Hepatocyte (in vitro differentiated cells): ENCODE measurements around the gene FGF13. TPM values are rescaled to one million over a fixed set of nuclear protein-coding genes. Genes with fewer than 3 reads are reported as not detected.

Source experiments
- DNase-seq: peaks from one replicate; pipeline ENCODE4 v3.0.0-alpha.2; 2016; ENCODE audit warnings: low spot score
- H2AFZ ChIP-seq: fragments of 200-600 bp; sonication (generic); 2 replicates; pipeline ENCODE4 v1.6.0; 2016; ENCODE audit warnings: antibody characterized with exemption, mild to moderate bottlenecking
- H3K27ac ChIP-seq: fragments of 200-600 bp; sonication (generic); 2 replicates; pipeline ENCODE4 v1.5.1; 2016; ENCODE audit warnings: mild to moderate bottlenecking
- H3K27me3 ChIP-seq: fragments of 200-600 bp; sonication (generic); 2 replicates; pipeline ENCODE4 v1.6.1; 2016
- H3K36me3 ChIP-seq: fragments of 200-600 bp; sonication (generic); replicated peaks from 2 replicates; pipeline ENCODE4 v1.5.1; 2016; ENCODE audit warnings: low read depth; ENCODE audit not compliant: insufficient read depth
- H3K4me1 ChIP-seq: fragments of 200-600 bp; sonication (generic); 2 replicates; pipeline ENCODE4 v1.5.1; 2016; ENCODE audit warnings: mild to moderate bottlenecking, moderate library complexity; ENCODE audit not compliant: insufficient read depth
- H3K4me2 ChIP-seq: fragments of 200-600 bp; sonication (generic); 2 replicates; pipeline ENCODE4 v1.6.0; 2016
- H3K4me3 ChIP-seq: fragments of 200-600 bp; sonication (generic); 2 replicates; pipeline ENCODE4 v1.5.1; 2016; ENCODE audit warnings: mild to moderate bottlenecking
- H3K79me2 ChIP-seq: fragments of 200-600 bp; sonication (generic); 2 replicates; pipeline ENCODE4 v1.6.0; 2017; ENCODE audit warnings: mild to moderate bottlenecking
- H3K9me2 ChIP-seq: fragments of 200-600 bp; sonication (generic); replicated peaks from 2 replicates; pipeline ENCODE4 v1.6.0; 2017; ENCODE audit warnings: mild to moderate bottlenecking; ENCODE audit not compliant: insufficient read depth
- H3K9me3 ChIP-seq: fragments of 200-600 bp; sonication (generic); 2 replicates; pipeline ENCODE4 v1.5.1; 2016; ENCODE audit warnings: low read depth, mild to moderate bottlenecking
- H4K20me1 ChIP-seq: fragments of 200-600 bp; sonication (generic); 2 replicates; pipeline ENCODE4 v1.6.0; 2016; ENCODE audit warnings: mild to moderate bottlenecking; ENCODE audit not compliant: insufficient read depth, poor library complexity, severe bottlenecking
- EZH2 ChIP-seq: fragments of 200-600 bp; sonication (generic); IDR thresholded peaks from 2 replicates; pipeline ENCODE4 v1.6.1; 2016; ENCODE audit warnings: antibody characterized with exemption, mild to moderate bottlenecking, borderline replicate concordance
- EZH2phosphoT487 ChIP-seq: fragments of 200-600 bp; sonication (generic); IDR thresholded peaks from one replicate; pipeline ENCODE4 v1.6.1; 2018; ENCODE audit warnings: antibody characterized with exemption, mild to moderate bottlenecking, low read depth, moderate library complexity; ENCODE audit not compliant: unreplicated experiment, severe bottlenecking
- WGBS: methylation state at CpG from one replicate; pipeline ENCODE4 v1.1.6; 2016; ENCODE audit warnings: low lambda C conversion rate; ENCODE audit errors: missing lambda C conversion rate; 5-methylcytosine and 5-hydroxymethylcytosine counted together
- polyA plus RNA-seq: library from polyadenylated mRNA; unstranded; fragments of >200 nt; fragmentation: Nextera tagmentation; extraction: Ambion mirVana; gene quantifications from 2 replicates; pipeline ENCODE4 v1.2.1, GENCODE V29; 2016
- total RNA-seq: library from RNA; depleted of rRNA; stranded (reverse); fragments of >200 nt; gene quantifications from 2 replicates; pipeline ENCODE4 v1.2.3, GENCODE V29; 2014
- TF ChIP-seq, protein P1 (sequence below): fragments of 200-600 bp; sonication (generic); IDR thresholded peaks from 2 replicates; pipeline ENCODE4 v1.5.1; 2016; ENCODE audit warnings: antibody characterized with exemption, mild to moderate bottlenecking; ENCODE audit not compliant: poor library complexity

The FGF13 gene
- total and polyA plus RNA-seq, 2 experiments from 2014 or later = 9.5 to 13.1 TPM

DNA sequence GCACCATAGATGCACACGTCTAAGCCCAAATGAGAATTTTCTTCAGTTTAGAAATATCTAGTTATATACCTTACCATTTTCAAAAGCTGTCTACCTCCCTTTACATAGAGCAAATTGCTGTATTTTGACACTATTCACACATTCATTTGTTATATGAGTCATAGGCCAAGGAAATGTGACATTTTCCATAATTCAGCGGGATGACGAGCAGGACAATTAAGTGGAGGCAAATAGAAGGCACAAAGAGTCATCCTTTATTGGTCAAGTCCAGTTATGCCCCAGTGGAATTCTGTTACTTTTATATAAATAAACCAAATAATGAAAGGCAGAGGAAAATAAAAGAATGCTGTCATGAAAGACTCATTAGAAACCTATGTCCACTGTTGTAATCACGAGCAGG, 27.9 kb downstream of the FGF13 start:
- WGBS = 71% methylated on average over 4 of the region's 4 CpGs
- H3K36me3 ChIP-seq = no peaks in the 10 kb centered on the region
- no peak overlapping the region for H3K4me2 ChIP-seq
- H3K9me3 ChIP-seq = no peaks in the 10 kb centered on the region
- TF ChIP-seq, protein P1, sequence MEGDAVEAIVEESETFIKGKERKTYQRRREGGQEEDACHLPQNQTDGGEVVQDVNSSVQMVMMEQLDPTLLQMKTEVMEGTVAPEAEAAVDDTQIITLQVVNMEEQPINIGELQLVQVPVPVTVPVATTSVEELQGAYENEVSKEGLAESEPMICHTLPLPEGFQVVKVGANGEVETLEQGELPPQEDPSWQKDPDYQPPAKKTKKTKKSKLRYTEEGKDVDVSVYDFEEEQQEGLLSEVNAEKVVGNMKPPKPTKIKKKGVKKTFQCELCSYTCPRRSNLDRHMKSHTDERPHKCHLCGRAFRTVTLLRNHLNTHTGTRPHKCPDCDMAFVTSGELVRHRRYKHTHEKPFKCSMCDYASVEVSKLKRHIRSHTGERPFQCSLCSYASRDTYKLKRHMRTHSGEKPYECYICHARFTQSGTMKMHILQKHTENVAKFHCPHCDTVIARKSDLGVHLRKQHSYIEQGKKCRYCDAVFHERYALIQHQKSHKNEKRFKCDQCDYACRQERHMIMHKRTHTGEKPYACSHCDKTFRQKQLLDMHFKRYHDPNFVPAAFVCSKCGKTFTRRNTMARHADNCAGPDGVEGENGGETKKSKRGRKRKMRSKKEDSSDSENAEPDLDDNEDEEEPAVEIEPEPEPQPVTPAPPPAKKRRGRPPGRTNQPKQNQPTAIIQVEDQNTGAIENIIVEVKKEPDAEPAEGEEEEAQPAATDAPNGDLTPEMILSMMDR = no peak
- TF ChIP-seq EZH2phosphoT487 = no peak
- no peak for TF ChIP-seq EZH2
- H3K27me3 ChIP-seq = no peaks in the 10 kb centered on the region
- no peaks in the 10 kb centered on the region for H3K9me2 ChIP-seq
- H3K4me1 ChIP-seq = no peaks in the 10 kb centered on the region
- no peak overlapping the region for H3K27ac ChIP-seq
- H3K4me3 ChIP-seq = no peak overlapping the region
- H3K79me2 ChIP-seq = no peaks in the 10 kb centered on the region
- H2AFZ ChIP-seq = no peak overlapping the region
- DNase-seq = no peak
- no peaks in the 10 kb centered on the region for H4K20me1 ChIP-seq

DNA sequence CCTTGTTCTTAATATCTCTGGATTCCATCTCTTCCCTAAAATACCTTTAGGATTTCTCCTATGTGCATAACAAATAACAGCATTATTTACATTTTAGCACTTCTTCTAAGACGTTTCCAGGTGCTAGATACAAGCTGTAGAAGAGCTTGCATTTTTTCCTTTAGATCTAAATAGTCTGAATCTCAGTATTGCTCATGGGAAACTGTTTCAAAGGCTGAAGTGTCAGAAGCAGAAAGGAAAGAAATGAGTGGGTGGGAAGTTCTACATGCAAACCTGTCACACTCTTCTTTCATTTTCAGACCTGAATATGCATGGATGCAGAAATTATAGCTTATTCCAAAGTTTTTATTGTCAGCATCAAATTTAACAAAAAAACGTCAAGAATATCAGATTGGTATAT, 41.8 kb downstream of the FGF13 start:
- no peak for DNase-seq
- 21% methylated on average over 2 of the region's 2 CpGs for WGBS
- Histone ChIP-seq H3K4me1 (no peaks in the 10 kb centered on the region), H3K27ac (no peak overlapping the region), H3K9me2 (no peaks in the 10 kb centered on the region), H3K27me3 (no peaks in the 10 kb centered on the region), H3K36me3 (no peaks in the 10 kb centered on the region), H3K79me2 (no peaks in the 10 kb centered on the region), H3K4me3 (no peak overlapping the region), H3K9me3 (no peaks in the 10 kb centered on the region), H3K4me2 (no peak overlapping the region), H4K20me1 (no peaks in the 10 kb centered on the region), H2AFZ (no peak overlapping the region)
- TF ChIP-seq EZH2 (no peak), EZH2phosphoT487 (no peak)
- TF ChIP-seq, protein P1 = no peak

DNA sequence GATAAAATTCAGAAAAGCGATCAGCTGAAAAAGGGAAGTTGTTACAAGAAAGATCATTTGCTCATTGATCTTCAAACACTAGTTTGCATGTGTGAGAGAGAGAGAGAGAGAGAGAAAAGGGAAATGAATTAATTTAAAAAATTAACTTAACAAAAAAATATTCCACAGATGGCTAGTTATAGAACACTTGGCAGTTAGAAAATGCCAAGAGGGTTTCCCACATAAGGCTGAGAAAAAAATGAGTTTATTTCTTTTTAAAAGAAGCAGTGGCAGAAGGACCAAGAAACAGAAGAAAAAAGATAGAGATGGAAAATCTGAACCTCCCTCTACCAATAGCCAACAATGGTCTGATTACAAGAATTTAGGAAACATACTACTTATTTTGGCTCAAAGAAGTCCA, 47.1 kb downstream of the FGF13 start:
- Histone ChIP-seq H3K9me3 (no peaks in the 10 kb centered on the region), H3K36me3 (no peaks in the 10 kb centered on the region), H3K27ac (no peak overlapping the region), H4K20me1 (no peaks in the 10 kb centered on the region), H3K79me2 (no peaks in the 10 kb centered on the region), H3K4me3 (no peak overlapping the region), H3K27me3 (no peaks in the 10 kb centered on the region), H2AFZ (no peak overlapping the region), H3K9me2 (no peaks in the 10 kb centered on the region), H3K4me2 (no peak overlapping the region), H3K4me1 (no peaks in the 10 kb centered on the region)
- TF ChIP-seq EZH2phosphoT487 = no peak
- TF ChIP-seq EZH2 = no peak
- TF ChIP-seq, protein P1 = no peak
- 68% methylated on average over 1 of the region's 1 CpG for WGBS
- no peak for DNase-seq

DNA sequence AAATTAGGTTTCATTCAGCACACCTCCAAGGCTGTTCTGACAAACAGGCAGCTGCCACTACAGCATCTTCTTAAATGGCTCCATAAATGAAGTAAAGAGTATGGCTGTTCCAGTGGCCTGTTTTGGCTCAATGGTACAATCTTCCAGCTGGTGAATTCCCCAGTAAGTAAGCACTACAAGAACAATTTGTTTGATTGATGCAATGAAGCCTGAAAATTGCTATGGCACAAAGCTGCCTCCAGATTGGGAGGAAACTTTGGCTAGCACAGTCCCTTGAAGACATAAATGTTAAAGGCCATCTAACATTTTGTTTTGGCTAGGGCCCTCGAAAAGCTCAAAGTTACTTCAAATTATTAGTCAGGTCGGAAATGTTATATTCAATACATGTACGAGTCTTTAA, 47.5 kb downstream of the FGF13 start:
- 72% methylated on average over 3 of the region's 3 CpGs for WGBS

More for the DNA sequence above, 47.5 kb downstream of the FGF13 start:
- no peaks in the 10 kb centered on the region for H3K4me1 ChIP-seq
- H3K79me2 ChIP-seq = no peaks in the 10 kb centered on the region
- TF ChIP-seq EZH2phosphoT487 = no peak
- no peak for TF ChIP-seq EZH2
- TF ChIP-seq, protein P1 = no peak
- DNase-seq = no peak
- no peak overlapping the region for H3K4me3 ChIP-seq
- H2AFZ ChIP-seq = no peak overlapping the region
- no peaks in the 10 kb centered on the region for H4K20me1 ChIP-seq
- no peak overlapping the region for H3K27ac ChIP-seq
- no peak overlapping the region for H3K4me2 ChIP-seq
- H3K9me3 ChIP-seq = no peaks in the 10 kb centered on the region
- H3K9me2 ChIP-seq = no peaks in the 10 kb centered on the region
- H3K27me3 ChIP-seq = no peaks in the 10 kb centered on the region
- H3K36me3 ChIP-seq = no peaks in the 10 kb centered on the region
